HL-60 (cell line): Measurements from ENCODE around the gene ATG101.

Experiments used
- DNase-seq, 2 experiments: peaks; one replicate each; pipeline ENCODE4 v3.0.0-alpha.2; 2010 to 2020; ENCODE audit warnings: low read depth in 1 of 2, low spot score in 1 of 2
- H3K27ac ChIP-seq: fragments of 250-450 bp; sonication (Bioruptor Pico); replicated peaks from 2 replicates; pipeline ENCODE4 v1.5.1; 2020; ENCODE audit warnings: mild to moderate bottlenecking, moderate library complexity
- H3K27me3 ChIP-seq: fragments of 250-450 bp; sonication (Bioruptor Pico); 2 replicates; pipeline ENCODE4 v1.5.1; 2021; ENCODE audit warnings: mild to moderate bottlenecking, moderate library complexity; ENCODE audit not compliant: insufficient read depth, poor library complexity, severe bottlenecking
- H3K4me3 ChIP-seq: replicated peaks from 2 replicates; pipeline ENCODE4 v1.5.1; 2011; ENCODE audit warnings: mild to moderate bottlenecking, control low read depth, low read length; ENCODE audit not compliant: insufficient read depth
- CTCF ChIP-seq: IDR thresholded peaks from one replicate; pipeline ENCODE4 v1.5.1; 2011; ENCODE audit warnings: low read length, control low read depth, inconsistent platforms; ENCODE audit not compliant: insufficient read depth
- GABPA ChIP-seq: IDR thresholded peaks from 2 replicates; pipeline ENCODE4 v1.6.1; 2012; ENCODE audit warnings: low read depth
- POLR2AphosphoS5 ChIP-seq: IDR thresholded peaks from 2 replicates; pipeline ENCODE4 v1.6.1; 2012; ENCODE audit warnings: low read depth
- REST ChIP-seq: IDR thresholded peaks from 2 replicates; pipeline ENCODE4 v1.6.1; 2012; ENCODE audit warnings: low read depth; ENCODE audit not compliant: insufficient replicate concordance
- SPI1 ChIP-seq: IDR thresholded peaks from 2 replicates; pipeline ENCODE4 v1.6.1; 2012; ENCODE audit warnings: low read depth, mild to moderate bottlenecking, borderline replicate concordance

The ATG101 gene

GRCh38 chr12:52026263-52026662 is 43.5 kb upstream of the ATG101 start:
- no peaks in the 10 kb centered on the region for H3K27me3 ChIP-seq
- DNase-seq = no peak
- H3K4me3 ChIP-seq = no peak overlapping the region
- H3K27ac ChIP-seq = no peak overlapping the region
- no peak for TF ChIP-seq GABPA
- TF ChIP-seq POLR2AphosphoS5 = no peak
- no peak for TF ChIP-seq REST

GRCh38 chr12:52027085-52027843 is 42.5 kb upstream of the ATG101 start:
- TF ChIP-seq GABPA (no peak), POLR2AphosphoS5 (no peak), CTCF (no peak), REST (no peak), SPI1 (peak; percentile 85)
- Histone ChIP-seq H3K4me3 (no peak overlapping the region), H3K27ac (no peak overlapping the region), H3K27me3 (no peaks in the 10 kb centered on the region)
- peak in 1 of 2 experiments; percentile 40 for DNase-seq

- H3K27me3 ChIP-seq = no peaks in the 10 kb centered on the region
- no peak overlapping the region for H3K27ac ChIP-seq
- TF ChIP-seq POLR2AphosphoS5 (no peak), CTCF (no peak), SPI1 (no peak), GABPA (no peak), REST (no peak)
- H3K4me3 ChIP-seq = no peak overlapping the region
- DNase-seq = no peak
These were observed 40.1 kb upstream of the ATG101 start for GRCh38 chr12:52029685-52030084.

- H3K27ac ChIP-seq = no peak overlapping the region
These were observed 37.4 kb upstream of the ATG101 start for GRCh38 chr12:52032446-52032803.

More at GRCh38 chr12:52032446-52032803, 37.4 kb upstream of the ATG101 start:
- peaks cover 1% of the 10 kb centered on the region for H3K27me3 ChIP-seq
- no peak overlapping the region for H3K4me3 ChIP-seq
- TF ChIP-seq POLR2AphosphoS5 (no peak), SPI1 (no peak), REST (no peak)
- no peak for DNase-seq
